NCI-H345 treated with DMSO at 0.1 percent for 48 hours (cell line): ENCODE data around the gene KRTAP2-1.
"Not testable (repeated sequence)": the region's sequence is repeated elsewhere in the genome, so short reads cannot be mapped to it uniquely, and the experiment has no call there.

Experiments
- DNase-seq: peaks from one replicate; lab custom pipeline; 2025; ENCODE audit not compliant: unreplicated experiment; lab: John Stamatoyannopoulos, UW

The KRTAP2-1 gene

GRCh38 chr17:41058741-41059140, 11.6 kb upstream of the KRTAP2-1 start:
- no peak for DNase-seq

- no peak for DNase-seq
These were observed 10.4 kb upstream of the KRTAP2-1 start for GRCh38 chr17:41057547-41057946.

- not testable (repeated sequence) for DNase-seq
These were observed 8.0 kb upstream of the KRTAP2-1 start, which contains the start of gene KRTAP2-2 for GRCh38 chr17:41055130-41055529. TSS of gene KRTAP2-2 (minus strand) at chr17:41055230. CDS start at chr17:41055211, 19 bp downstream.

GRCh38 chr17:41054556-41054955, 7.4 kb upstream of the KRTAP2-1 start:
- not testable (repeated sequence) for DNase-seq

GRCh38 chr17:41054025-41054424, 6.9 kb upstream of the KRTAP2-1 start:
- no peak for DNase-seq

- no peak for DNase-seq
These were observed 5.5 kb upstream of the KRTAP2-1 start for GRCh38 chr17:41052566-41052965.

- no peak for DNase-seq
These were observed 2.0 kb upstream of the KRTAP2-1 start for GRCh38 chr17:41049110-41049509.

GRCh38 chr17:41048441-41048840, 1.3 kb upstream of the KRTAP2-1 start:
- no peak for DNase-seq

- no peak for DNase-seq
These were observed 4.2 kb downstream of the KRTAP2-1 start for GRCh38 chr17:41042953-41043352.

- DNase-seq = not testable (repeated sequence)
These were observed 6.1 kb downstream of the KRTAP2-1 start, which contains the start of gene KRTAP1-1 for GRCh38 chr17:41040783-41041571. TSS of gene KRTAP1-1 (minus strand) at chr17:41041450. CDS start at chr17:41041397, 53 bp downstream.

GRCh38 chr17:41037853-41038350, 9.2 kb downstream of the KRTAP2-1 start:
- no peak for DNase-seq

- not testable (repeated sequence) for DNase-seq
These were observed 12.7 kb downstream of the KRTAP2-1 start, which contains the start of gene KRTAP1-3 for GRCh38 chr17:41034346-41034935. TSS of gene KRTAP1-3 (minus strand) at chr17:41034874. CDS start at chr17:41034821, 53 bp downstream.

GRCh38 chr17:41029633-41030245, 17.4 kb downstream of the KRTAP2-1 start, which contains the start of gene KRTAP1-4:
TSS of gene KRTAP1-4 (minus strand) at chr17:41030195. CDS start at chr17:41030078, 117 bp downstream.
- no peak for DNase-seq

- no peak for DNase-seq
These were observed 20.2 kb downstream of the KRTAP2-1 start, which contains the start of gene KRTAP1-5 for GRCh38 chr17:41026715-41027471. TSS of gene KRTAP1-5 (minus strand) at chr17:41027208. CDS start at chr17:41027155, 53 bp downstream.

GRCh38 chr17:41024697-41025096, 22.4 kb downstream of the KRTAP2-1 start:
- DNase-seq = no peak

GRCh38 chr17:41020336-41020735, 26.8 kb downstream of the KRTAP2-1 start:
- no peak for DNase-seq

GRCh38 chr17:41019415-41019814, 27.7 kb downstream of the KRTAP2-1 start:
- no peak for DNase-seq

- no peak for DNase-seq
These were observed 28.6 kb downstream of the KRTAP2-1 start for GRCh38 chr17:41018541-41018940.

- DNase-seq = no peak
These were observed 30.4 kb downstream of the KRTAP2-1 start for GRCh38 chr17:41016578-41017215.

GRCh38 chr17:41015454-41015853, 31.7 kb downstream of the KRTAP2-1 start:
- DNase-seq = no peak
